Sigmoid colon (tissue), 4 donors: ENCODE measurements around the gene C10orf105.

Source experiments
- CTCF ChIP-seq, 4 experiments: fragments of 450-650 bp in 3 of 4; fragments of 200-600 bp in 1 of 4; IDR thresholded peaks; one replicate each; pipeline ENCODE4 v1.5.1; 2016 to 2019; ENCODE audit warnings: antibody characterized with exemption in 4 of 4, mild to moderate bottlenecking in 3 of 4, moderate library complexity in 2 of 4
- EP300 ChIP-seq, 4 donors: sonication (generic); formaldehyde crosslinking; IDR thresholded peaks; one replicate each; pipeline ENCODE4 v1.6.1; 2017; ENCODE audit warnings: antibody characterized with exemption in 4 of 4
- POLR2A ChIP-seq, 2 donors: fragments of 450-650 bp; IDR thresholded peaks; one replicate each; pipeline ENCODE4 v1.6.1; 2016; ENCODE audit warnings: antibody characterized with exemption in 2 of 2, mild to moderate bottlenecking in 2 of 2, moderate library complexity in 2 of 2
- POLR2AphosphoS5 ChIP-seq, 4 donors: sonication (generic); formaldehyde crosslinking; IDR thresholded peaks; one replicate each; pipeline ENCODE4 v1.6.1; 2017; ENCODE audit warnings: antibody characterized with exemption in 4 of 4

- TF ChIP-seq CTCF (IDR thresholded peaks at IDR 0.05) (no peak), POLR2AphosphoS5 (IDR thresholded peaks at IDR 0.05) (no peak), POLR2A (IDR thresholded peaks at IDR 0.05) (no peak), EP300 (IDR thresholded peaks at IDR 0.05) (no peak)
Measured at GRCh38 chr10:71679425-71679824, 40.2 kb downstream of the C10orf105 start.
